Tibial artery (tissue), 4 donors: ENCODE results near the gene CHRNE.

Experiments used
- DNase-seq, 2 donors: peaks; one replicate each; pipeline ENCODE4 v3.0.0-alpha.2; 2019
- H3K27ac ChIP-seq, 2 donors: fragments of 200-600 bp; sonication (generic) in 1 of 2; 1 replicate in 1 of 2; 2 replicates in 1 of 2; pipeline ENCODE4 v1.5.1; 2018 to 2019; ENCODE audit warnings: mild to moderate bottlenecking in 1 of 2
- H3K27me3 ChIP-seq, 2 donors: fragments of 200-600 bp; sonication (generic) in 1 of 2; one replicate each; pipeline versions ENCODE4 v1.5.1 to v1.6.0; 2016 to 2019
- H3K36me3 ChIP-seq, 3 donors: fragments of 200-600 bp; sonication (generic) in 2 of 3; one replicate each; pipeline ENCODE4 v1.5.1; 2016 to 2019; ENCODE audit warnings: mild to moderate bottlenecking in 2 of 3
- H3K4me1 ChIP-seq, 4 donors: fragments of 200-600 bp; sonication (generic) in 2 of 4; 1 replicate in 3 of 4; 2 replicates in 1 of 4; pipeline ENCODE4 v1.5.1; 2016 to 2019
- H3K4me3 ChIP-seq, 2 donors: fragments of 200-600 bp; sonication (generic) in 1 of 2; 1 replicate in 1 of 2; 2 replicates in 1 of 2; pipeline ENCODE4 v1.5.1; 2018 to 2019; ENCODE audit warnings: mild to moderate bottlenecking in 2 of 2
- H3K9me3 ChIP-seq, 3 donors: fragments of 200-600 bp; sonication (generic) in 1 of 3; one replicate each; pipeline ENCODE4 v1.5.1; 2016 to 2019
- intact Hi-C: fragments of 100-400 bp; cut with DNase I; formaldehyde crosslinking; loops from one replicate; pipeline ENCODE4 v1.15.0; 2023; ENCODE audit warnings: low total_unique reads
- TF ChIP-seq, protein P1 (sequence below), 2 experiments: fragments of 200-600 bp in 1 of 2; fragments of 450-650 bp in 1 of 2; IDR thresholded peaks; one replicate each; pipeline ENCODE4 v1.5.1; 2017 to 2019; ENCODE audit warnings: antibody characterized with exemption in 2 of 2, mild to moderate bottlenecking in 1 of 2, moderate library complexity in 1 of 2

Gene CHRNE

DNA sequence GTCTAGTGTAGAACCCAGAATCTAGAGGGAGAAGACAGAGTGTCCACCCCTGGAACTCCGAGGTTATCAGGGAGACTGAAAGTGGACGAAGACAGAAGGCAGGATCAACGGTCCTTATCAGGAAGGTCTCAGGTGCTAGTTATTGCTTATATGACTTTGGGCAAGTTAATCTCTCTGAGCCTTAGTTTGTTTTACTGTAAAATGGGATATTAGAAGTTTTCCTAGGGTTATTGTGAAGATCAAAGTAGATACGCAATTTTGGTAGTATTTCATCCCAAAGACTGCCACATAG lies 38.4 kb upstream of the CHRNE start:
- TF ChIP-seq, protein P1, sequence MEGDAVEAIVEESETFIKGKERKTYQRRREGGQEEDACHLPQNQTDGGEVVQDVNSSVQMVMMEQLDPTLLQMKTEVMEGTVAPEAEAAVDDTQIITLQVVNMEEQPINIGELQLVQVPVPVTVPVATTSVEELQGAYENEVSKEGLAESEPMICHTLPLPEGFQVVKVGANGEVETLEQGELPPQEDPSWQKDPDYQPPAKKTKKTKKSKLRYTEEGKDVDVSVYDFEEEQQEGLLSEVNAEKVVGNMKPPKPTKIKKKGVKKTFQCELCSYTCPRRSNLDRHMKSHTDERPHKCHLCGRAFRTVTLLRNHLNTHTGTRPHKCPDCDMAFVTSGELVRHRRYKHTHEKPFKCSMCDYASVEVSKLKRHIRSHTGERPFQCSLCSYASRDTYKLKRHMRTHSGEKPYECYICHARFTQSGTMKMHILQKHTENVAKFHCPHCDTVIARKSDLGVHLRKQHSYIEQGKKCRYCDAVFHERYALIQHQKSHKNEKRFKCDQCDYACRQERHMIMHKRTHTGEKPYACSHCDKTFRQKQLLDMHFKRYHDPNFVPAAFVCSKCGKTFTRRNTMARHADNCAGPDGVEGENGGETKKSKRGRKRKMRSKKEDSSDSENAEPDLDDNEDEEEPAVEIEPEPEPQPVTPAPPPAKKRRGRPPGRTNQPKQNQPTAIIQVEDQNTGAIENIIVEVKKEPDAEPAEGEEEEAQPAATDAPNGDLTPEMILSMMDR (IDR thresholded peaks at IDR 0.05), result no peak
- no peaks in the 10 kb centered on the region for H3K27me3 ChIP-seq
- H3K4me1 ChIP-seq, result peaks cover 9 to 67% (median 55%) of the 10 kb centered on the region in 4 donors
- intact Hi-C loops, result no loop called here
- peak overlapping the region; percentile 83 to 91 for H3K4me3 ChIP-seq
- H3K27ac ChIP-seq, result peak overlapping the region; percentile 85
- DNase-seq, result no peak
- H3K36me3 ChIP-seq, result peaks cover 51 to 67% (median 54%) of the 10 kb centered on the region in 3 donors
- no peaks in the 10 kb centered on the region for H3K9me3 ChIP-seq

DNA sequence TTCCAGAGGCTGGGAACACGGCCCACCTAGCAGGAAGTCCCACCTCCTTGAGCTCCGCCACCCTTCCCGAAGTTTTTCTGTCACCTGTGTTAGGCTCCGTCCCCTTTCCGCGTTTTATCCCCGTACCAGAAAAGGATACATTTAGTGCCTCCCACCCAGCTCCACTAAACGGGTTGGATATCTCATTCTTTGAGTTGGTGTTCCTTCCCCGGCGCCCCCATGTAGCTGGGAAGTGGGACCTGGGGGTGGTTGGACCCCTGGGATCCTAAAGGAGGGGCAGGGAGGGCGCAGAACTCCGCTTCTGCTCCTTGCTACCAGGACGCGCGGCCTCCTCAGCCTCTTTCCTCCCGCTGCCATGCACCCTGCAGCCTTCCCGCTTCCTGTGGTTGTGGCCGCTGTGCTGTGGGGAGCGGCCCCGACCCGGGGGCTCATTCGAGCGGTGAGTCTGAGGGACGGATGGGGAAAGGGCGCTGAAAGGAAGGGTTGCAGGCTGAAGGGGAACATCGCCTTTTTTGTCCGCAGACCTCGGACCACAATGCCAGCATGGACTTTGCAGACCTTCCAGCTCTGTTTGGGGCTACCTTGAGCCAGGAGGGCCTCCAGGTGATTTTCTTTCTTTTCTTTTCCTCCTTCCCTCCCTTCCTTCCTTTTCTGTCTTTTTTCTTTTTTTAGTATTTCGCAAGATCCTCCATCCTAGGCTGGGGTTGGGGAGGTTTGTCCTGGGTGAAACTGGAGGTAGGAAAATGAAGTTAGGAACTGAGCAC lies 37.8 kb upstream of the CHRNE start:
- intact Hi-C loops, result no loop called here
- H3K27me3 ChIP-seq, result no peaks in the 10 kb centered on the region
- H3K4me3 ChIP-seq, result peak overlapping the region; percentile 83 to 91
- H3K9me3 ChIP-seq, result no peaks in the 10 kb centered on the region
- peaks cover 46 to 67% (median 49%) of the 10 kb centered on the region in 3 donors for H3K36me3 ChIP-seq
- H3K4me1 ChIP-seq, result peaks cover 6 to 61% (median 50%) of the 10 kb centered on the region in 4 donors
- H3K27ac ChIP-seq, result peak overlapping the region; percentile 85
- DNase-seq, result peak in 1 of 2 donors; percentile 84
- TF ChIP-seq, protein P1 (IDR thresholded peaks at IDR 0.05), result no peak

DNA sequence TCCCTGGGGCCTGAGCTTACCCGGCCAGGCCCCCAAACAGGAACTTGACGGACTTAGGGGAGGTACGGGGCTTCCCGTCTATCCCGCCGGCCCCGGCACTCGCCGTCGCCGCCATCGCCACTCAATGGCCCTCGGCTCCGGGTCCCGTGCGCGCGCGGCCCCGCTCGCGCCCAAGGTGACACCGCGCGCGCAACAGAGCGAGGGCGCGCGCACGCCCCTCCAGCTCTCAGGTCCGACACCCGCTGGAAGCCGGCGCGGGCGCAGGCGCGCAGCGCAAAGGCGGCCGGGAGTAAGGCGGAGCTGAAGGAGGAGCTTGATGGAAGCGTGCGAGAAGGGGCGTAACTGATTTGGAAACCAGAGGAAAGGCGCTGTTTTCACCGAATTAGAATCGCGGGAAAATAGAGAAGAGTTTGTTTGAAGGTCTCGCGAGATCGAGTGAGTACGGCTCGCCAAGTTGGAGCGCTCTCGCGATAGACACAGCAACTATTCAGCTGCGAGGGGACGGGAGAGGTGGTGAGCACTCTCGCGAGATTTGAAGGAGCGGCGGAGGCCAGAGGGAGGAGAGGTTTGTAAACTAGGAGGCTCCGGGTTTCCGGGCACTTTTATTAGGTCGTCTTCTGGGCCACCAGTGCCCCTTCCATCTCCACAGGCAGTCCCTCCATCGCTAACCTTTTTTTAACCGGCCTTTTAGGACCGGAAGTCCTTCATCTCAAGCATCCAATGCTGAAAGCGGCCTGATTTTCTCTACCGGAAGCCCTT lies 37.1 kb upstream of the CHRNE start, which contains the start of the genes RNF167 and SLC25A11:
Gene RNF167, plus strand, starts transcription at position 473 of the 759 bp plus-strand sequence. CDS start 642 bp downstream, outside the sequence.
Gene SLC25A11, minus strand, starts transcription at position 251 of the 759 bp plus-strand sequence. Its CDS starts 136 bp downstream, at position 115.
- TF ChIP-seq, protein P1 (IDR thresholded peaks at IDR 0.05), result no peak
- H3K36me3 ChIP-seq, result peaks cover 41 to 63% (median 44%) of the 10 kb centered on the region in 3 donors
- peaks cover 4 to 54% (median 42%) of the 10 kb centered on the region in 4 donors for H3K4me1 ChIP-seq
- no peaks in the 10 kb centered on the region for H3K27me3 ChIP-seq
- peak within 1 kb of the TSS; percentile 83 to 91 for H3K4me3 ChIP-seq
- intact Hi-C loops, result loop anchor here (5.0 kb wide), 1 partner anchor 42 kb away; no protein-coding TSS in a partner anchor
- H3K27ac ChIP-seq, result peak within 1 kb of the TSS; percentile 85
- peak; percentile 95 to 98 for DNase-seq
- H3K9me3 ChIP-seq, result no peaks in the 10 kb centered on the region

DNA sequence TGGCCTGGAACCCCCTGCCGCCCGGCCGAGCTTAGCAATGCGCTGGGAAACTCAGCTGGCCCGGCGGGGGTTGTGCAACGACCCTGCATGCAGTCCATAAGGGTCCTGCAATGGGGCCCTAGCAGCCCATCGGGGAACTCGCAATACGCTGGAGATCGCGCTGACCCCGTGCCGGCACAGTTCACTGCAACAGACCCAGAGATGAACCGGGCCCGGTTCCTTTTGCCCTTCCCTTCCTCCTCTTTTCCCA lies 36.6 kb upstream of the CHRNE start:
- peaks cover 4 to 49% (median 38%) of the 10 kb centered on the region in 4 donors for H3K4me1 ChIP-seq
- H3K27me3 ChIP-seq, result no peaks in the 10 kb centered on the region
- peaks cover 36 to 58% (median 39%) of the 10 kb centered on the region in 3 donors for H3K36me3 ChIP-seq
- TF ChIP-seq, protein P1 (IDR thresholded peaks at IDR 0.05), result no peak
- H3K4me3 ChIP-seq, result peak overlapping the region; percentile 83 to 91
- peak overlapping the region; percentile 85 for H3K27ac ChIP-seq
- intact Hi-C loops, result loop anchor here (5.0 kb wide), 1 partner anchor 43 kb away; no protein-coding TSS in a partner anchor
- no peaks in the 10 kb centered on the region for H3K9me3 ChIP-seq
- no peak for DNase-seq

DNA sequence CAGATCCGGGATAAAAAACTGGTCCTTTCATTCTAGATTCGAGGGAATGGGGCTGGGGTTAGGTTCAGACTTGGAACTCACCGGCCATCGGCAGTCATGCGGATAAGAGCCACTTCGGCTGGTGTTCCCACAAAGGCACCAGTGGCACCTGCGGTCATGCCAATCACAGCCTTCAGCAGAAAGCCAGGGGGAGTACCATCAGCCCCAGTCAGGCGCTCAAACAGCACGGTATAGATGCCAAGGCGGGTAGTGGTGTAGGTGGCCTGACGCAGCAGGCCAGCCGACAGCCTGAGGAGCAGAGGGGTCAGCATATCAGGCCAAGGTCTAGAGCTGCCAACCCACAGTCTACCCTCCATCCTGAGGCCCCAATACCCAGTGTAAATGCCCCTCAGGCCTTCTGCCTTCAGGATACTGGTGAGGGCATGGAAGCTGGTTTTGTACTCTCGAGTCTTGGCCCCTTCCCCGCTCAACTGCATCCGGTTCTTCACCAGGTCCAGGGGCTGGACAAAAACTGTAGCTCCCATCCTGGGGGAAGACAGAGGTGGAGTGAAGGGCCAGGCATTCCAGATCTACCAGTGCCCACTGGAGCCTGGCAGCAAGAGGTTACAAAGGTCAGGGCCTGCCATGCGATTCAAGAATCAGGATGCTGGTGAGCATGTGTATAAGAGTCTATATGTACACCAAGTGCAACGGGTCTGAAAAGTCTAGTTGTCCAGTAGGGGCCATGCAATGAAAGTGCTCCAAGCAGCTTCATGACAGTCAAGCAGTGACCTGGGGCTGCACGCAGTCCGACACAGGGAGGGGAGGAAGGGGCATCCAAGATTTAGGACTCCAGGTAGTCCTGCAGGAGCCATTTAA lies 36.0 kb upstream of the CHRNE start:
- intact Hi-C loops, result loop anchor here (5.0 kb wide), 1 partner anchor 43 kb away; no protein-coding TSS in a partner anchor
- Histone ChIP-seq H3K4me3 (peak overlapping the region; percentile 83 to 91), H3K9me3 (no peaks in the 10 kb centered on the region), H3K36me3 (peaks cover 31 to 52% (median 34%) of the 10 kb centered on the region in 3 donors), H3K27ac (peak overlapping the region; percentile 85), H3K4me1 (peaks cover 4 to 50% (median 34%) of the 10 kb centered on the region in 4 donors), H3K27me3 (no peaks in the 10 kb centered on the region)
- DNase-seq, result no peak
- TF ChIP-seq, protein P1 (IDR thresholded peaks at IDR 0.05), result no peak
